ENCODE measurements around the gene PKD1L1. TPM values are rescaled to one million over a fixed set of nuclear protein-coding genes. Genes with fewer than 3 reads are reported as not detected.

The PKD1L1 gene
- total RNA-seq, 4 donors from 2014 or later, result 0.12 to 1.3 (median 0.45) TPM

DNA sequence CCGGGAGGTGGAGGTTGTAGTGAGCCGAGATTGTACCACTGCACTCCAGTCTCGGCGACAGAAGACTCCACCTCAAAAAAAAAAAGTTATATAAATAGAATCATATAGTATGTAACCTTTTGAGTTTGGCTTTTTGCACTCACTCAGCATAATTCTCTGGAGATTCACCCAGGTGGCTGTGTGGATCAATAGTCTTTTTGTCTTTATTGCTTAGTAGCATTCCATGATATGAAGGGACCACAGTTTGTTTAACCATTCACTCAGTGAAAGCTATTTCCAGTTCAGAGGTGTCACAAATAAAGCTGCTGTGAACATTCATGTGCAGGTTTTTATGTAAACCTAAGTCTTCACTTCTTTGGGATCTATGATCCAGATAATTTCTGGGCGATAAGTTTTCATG lies 167.7 kb downstream of the PKD1L1 start:
- no peaks in the 10 kb centered on the region for H3K9me3 ChIP-seq
- no peak overlapping the region for H3K4me3 ChIP-seq
- no peaks in the 10 kb centered on the region for H3K36me3 ChIP-seq
- 89 to 90% methylated on average over 1 to 3 of the region's 5 CpGs for WGBS, 2 donors (ENCODE audit: low coverage in 1 of 2)
- no peak overlapping the region for H3K27ac ChIP-seq
- no peaks in the 10 kb centered on the region for H3K27me3 ChIP-seq
- TF ChIP-seq POLR2AphosphoS5 (IDR thresholded peaks at IDR 0.05), result no peak
- TF ChIP-seq POLR2A (IDR thresholded peaks at IDR 0.05), result no peak
- no peak for TF ChIP-seq EP300 (IDR thresholded peaks at IDR 0.05)
- TF ChIP-seq, protein P1, sequence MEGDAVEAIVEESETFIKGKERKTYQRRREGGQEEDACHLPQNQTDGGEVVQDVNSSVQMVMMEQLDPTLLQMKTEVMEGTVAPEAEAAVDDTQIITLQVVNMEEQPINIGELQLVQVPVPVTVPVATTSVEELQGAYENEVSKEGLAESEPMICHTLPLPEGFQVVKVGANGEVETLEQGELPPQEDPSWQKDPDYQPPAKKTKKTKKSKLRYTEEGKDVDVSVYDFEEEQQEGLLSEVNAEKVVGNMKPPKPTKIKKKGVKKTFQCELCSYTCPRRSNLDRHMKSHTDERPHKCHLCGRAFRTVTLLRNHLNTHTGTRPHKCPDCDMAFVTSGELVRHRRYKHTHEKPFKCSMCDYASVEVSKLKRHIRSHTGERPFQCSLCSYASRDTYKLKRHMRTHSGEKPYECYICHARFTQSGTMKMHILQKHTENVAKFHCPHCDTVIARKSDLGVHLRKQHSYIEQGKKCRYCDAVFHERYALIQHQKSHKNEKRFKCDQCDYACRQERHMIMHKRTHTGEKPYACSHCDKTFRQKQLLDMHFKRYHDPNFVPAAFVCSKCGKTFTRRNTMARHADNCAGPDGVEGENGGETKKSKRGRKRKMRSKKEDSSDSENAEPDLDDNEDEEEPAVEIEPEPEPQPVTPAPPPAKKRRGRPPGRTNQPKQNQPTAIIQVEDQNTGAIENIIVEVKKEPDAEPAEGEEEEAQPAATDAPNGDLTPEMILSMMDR (IDR thresholded peaks at IDR 0.05), result no peak
- peaks cover 6 to 39% (median 9%) of the 10 kb centered on the region in 3 donors for H3K4me1 ChIP-seq
- no peak for ATAC-seq

DNA sequence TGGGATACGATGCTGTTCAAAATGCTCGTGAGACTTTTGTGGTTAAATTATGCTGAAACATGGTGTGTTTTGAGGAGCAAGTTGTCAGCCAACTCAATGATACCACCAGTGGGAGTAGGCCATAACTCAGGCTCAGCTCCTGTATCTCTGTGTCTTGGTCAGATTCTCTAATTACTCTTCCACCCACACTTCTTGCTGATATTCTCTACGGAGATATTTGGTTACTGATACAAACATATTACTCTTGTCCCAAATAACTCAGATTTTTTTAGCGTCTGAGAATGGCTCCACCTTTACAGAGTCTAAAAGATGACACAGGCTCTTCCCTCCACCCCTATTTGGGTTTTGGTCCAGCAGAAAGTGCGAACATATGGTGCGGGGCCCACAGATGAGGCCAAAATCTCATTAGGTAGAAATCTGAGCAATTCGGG lies 168.9 kb downstream of the PKD1L1 start:
- no peaks in the 10 kb centered on the region for H3K36me3 ChIP-seq
- no peak for ATAC-seq
- TF ChIP-seq POLR2AphosphoS5 (IDR thresholded peaks at IDR 0.05), result no peak
- TF ChIP-seq POLR2A (IDR thresholded peaks at IDR 0.05), result no peak
- TF ChIP-seq, protein P1 (IDR thresholded peaks at IDR 0.05), result no peak
- no peak for TF ChIP-seq EP300 (IDR thresholded peaks at IDR 0.05)
- H3K4me1 ChIP-seq, result peaks cover 5 to 35% (median 6%) of the 10 kb centered on the region in 3 donors
- H3K9me3 ChIP-seq, result no peaks in the 10 kb centered on the region
- 68 to 71% methylated on average over 2 to 7 of the region's 7 CpGs for WGBS, 2 donors (ENCODE audit: low coverage in 1 of 2)
- H3K27me3 ChIP-seq, result no peaks in the 10 kb centered on the region
- H3K4me3 ChIP-seq, result no peak overlapping the region
- no peak overlapping the region for H3K27ac ChIP-seq

DNA sequence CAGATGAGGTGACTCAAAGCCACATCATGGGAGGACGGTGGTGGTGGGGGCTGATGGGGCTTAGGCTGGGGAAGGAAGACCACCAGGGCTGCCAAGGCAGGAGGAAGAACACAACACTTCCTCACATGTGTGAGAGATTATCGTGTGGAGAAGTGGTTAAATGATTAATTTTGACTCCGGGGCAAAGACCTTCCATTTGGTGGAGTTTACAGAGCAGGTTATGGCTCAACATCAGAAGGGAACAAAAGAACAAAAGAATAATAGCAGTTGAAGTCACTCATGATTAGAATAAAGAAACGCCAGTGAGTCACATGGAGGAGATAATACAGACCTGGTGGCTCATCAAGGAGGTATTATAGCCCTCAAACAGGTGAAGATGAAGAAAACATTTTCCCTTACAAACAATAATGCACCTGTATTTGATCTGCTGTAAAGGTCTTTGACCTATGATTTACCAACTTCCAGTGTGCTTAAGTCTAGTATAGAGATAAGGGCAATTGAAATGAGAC lies 170.1 kb downstream of the PKD1L1 start:
- Histone ChIP-seq H3K9me3 (no peaks in the 10 kb centered on the region), H3K4me1 (peaks cover under 1 to 26% (median 3%) of the 10 kb centered on the region in 3 donors), H3K4me3 (no peak overlapping the region), H3K27ac (no peak overlapping the region), H3K36me3 (no peaks in the 10 kb centered on the region), H3K27me3 (no peaks in the 10 kb centered on the region)
- 80 to 86% methylated on average over 4 of the region's 4 CpGs for WGBS, 2 donors (ENCODE audit: low coverage in 1 of 2)
- TF ChIP-seq POLR2A (IDR thresholded peaks at IDR 0.05) (no peak), POLR2AphosphoS5 (IDR thresholded peaks at IDR 0.05) (no peak), EP300 (IDR thresholded peaks at IDR 0.05) (no peak)
- TF ChIP-seq, protein P1 (IDR thresholded peaks at IDR 0.05), result no peak
- no peak for ATAC-seq

DNA sequence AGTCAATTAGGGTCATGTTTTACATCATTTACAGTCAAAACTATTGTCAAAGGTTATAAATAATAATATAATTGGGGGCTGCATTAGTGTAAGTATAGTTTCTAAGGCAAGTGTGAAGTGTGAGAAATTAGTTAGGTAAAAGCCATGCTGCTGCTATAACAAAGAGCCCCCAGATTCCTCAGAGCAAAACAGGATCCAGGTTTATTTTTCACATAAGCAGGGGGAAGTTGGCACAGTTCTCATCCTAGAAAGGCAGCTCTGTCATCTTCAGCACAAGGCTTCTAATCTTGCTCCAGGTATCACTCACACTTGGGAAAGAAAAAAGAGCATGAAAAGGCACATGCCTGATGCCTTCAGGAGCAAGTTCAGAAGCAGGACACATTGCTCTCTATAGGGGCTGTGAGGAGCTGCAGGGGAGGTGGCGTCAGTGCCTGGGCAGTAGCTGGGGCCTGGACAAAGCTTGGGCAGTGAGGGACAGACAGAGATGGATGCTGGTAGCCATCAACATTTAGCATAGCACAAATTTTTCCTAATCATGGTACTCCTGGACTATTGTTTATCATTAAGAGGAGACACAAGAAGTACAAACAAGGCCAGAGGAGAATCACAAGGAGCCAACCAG lies 170.6 kb downstream of the PKD1L1 start:
- Histone ChIP-seq H3K4me1 (peaks cover 0 to 21% (median 3%) of the 10 kb centered on the region in 3 donors), H3K4me3 (no peak overlapping the region), H3K36me3 (no peaks in the 10 kb centered on the region), H3K27ac (no peak overlapping the region), H3K27me3 (no peaks in the 10 kb centered on the region), H3K9me3 (no peaks in the 10 kb centered on the region)
- ATAC-seq, result no peak
- 100% methylated on average over 1 of the region's 1 CpG for WGBS, 2 donors (ENCODE audit: low coverage in 1 of 2)
- TF ChIP-seq POLR2AphosphoS5 (IDR thresholded peaks at IDR 0.05) (no peak), EP300 (IDR thresholded peaks at IDR 0.05) (no peak)

DNA sequence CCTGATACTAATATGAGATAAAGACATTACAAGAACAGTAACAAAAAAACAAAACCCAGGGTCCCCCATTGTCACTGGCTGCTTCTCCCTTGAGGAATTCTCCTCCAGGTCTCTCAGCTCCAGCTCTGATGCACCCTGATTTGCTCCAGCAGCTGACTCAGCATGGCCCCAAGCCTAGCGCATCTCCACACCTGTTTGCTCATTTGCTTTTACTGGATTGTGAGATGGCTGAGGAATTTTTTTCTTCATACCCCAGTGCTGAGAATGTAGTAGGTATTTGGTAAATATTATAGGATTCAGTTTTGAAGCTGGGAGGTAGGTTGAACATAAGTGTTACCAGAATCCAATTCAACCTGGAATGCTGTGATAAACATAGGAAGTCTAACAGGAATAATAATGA lies 171.9 kb downstream of the PKD1L1 start:
- no peak for TF ChIP-seq POLR2AphosphoS5 (IDR thresholded peaks at IDR 0.05)
- TF ChIP-seq, protein P1 (IDR thresholded peaks at IDR 0.05), result no peak
- TF ChIP-seq POLR2A (IDR thresholded peaks at IDR 0.05), result no peak
- no peak for TF ChIP-seq EP300 (IDR thresholded peaks at IDR 0.05)
- H3K4me3 ChIP-seq, result no peak overlapping the region
- no peak overlapping the region for H3K27ac ChIP-seq
- 88 to 100% methylated on average over 1 of the region's 1 CpG for WGBS, 2 donors (ENCODE audit: low coverage in 1 of 2)
- ATAC-seq, result no peak
- H3K27me3 ChIP-seq, result no peaks in the 10 kb centered on the region
- H3K4me1 ChIP-seq, result peaks cover 0 to 24% (median 2%) of the 10 kb centered on the region in 3 donors
- no peaks in the 10 kb centered on the region for H3K9me3 ChIP-seq
- no peaks in the 10 kb centered on the region for H3K36me3 ChIP-seq

Measured in gastroesophageal sphincter (tissue), 4 donors.